CD4-positive, alpha-beta T cell treated with Interferon alpha-2 for 1 hour (primary cell): ENCODE measurements around the gene PJVK.
"Not testable (repeated sequence)": the region's sequence is repeated elsewhere in the genome, so short reads cannot be mapped to it uniquely, and the experiment has no call there.

Source experiments
- DNase-seq, 2 donors: peaks; one replicate each; pipeline ENCODE4 v3.0.0-alpha.2; 2020 to 2022

Gene PJVK

GRCh38 chr2:178450774-178451525, at the start of gene PJVK, which contains the start of gene PRKRA:
PJVK (plus strand) TSS chr2:178451378; CDS start chr2:178453410, 2,032 bp downstream.
PRKRA (minus strand) TSS chr2:178451175; CDS start chr2:178451030, 145 bp downstream.
- DNase-seq: peak; percentile 95 to 96

GRCh38 chr2:178401994-178402437, 49.2 kb upstream of the PJVK start:
- no peak for DNase-seq

- no peak for DNase-seq
Observed at GRCh38 chr2:178403671-178404306, 47.4 kb upstream of the PJVK start.

- no peak for DNase-seq
Observed at GRCh38 chr2:178404368-178404767, 46.8 kb upstream of the PJVK start.

- no peak for DNase-seq
Observed at GRCh38 chr2:178409261-178409660, 41.9 kb upstream of the PJVK start.

- DNase-seq: no peak
Observed at GRCh38 chr2:178412047-178412446, 39.1 kb upstream of the PJVK start.

- not testable (repeated sequence) for DNase-seq
Observed at GRCh38 chr2:178412453-178412852, 38.7 kb upstream of the PJVK start.

- DNase-seq: peak; percentile 75 to 80
Observed at GRCh38 chr2:178413472-178414265, 37.5 kb upstream of the PJVK start.

- DNase-seq: peak; percentile 87 to 89
Observed at GRCh38 chr2:178414266-178415247, 36.6 kb upstream of the PJVK start.

GRCh38 chr2:178415979-178416378, 35.2 kb upstream of the PJVK start:
- DNase-seq: no peak

- no peak for DNase-seq
Observed at GRCh38 chr2:178417916-178418315, 33.3 kb upstream of the PJVK start.

- DNase-seq: no peak
Observed at GRCh38 chr2:178418426-178418825, 32.8 kb upstream of the PJVK start.

- peak in 1 of 2 donors; percentile 5 for DNase-seq
Observed at GRCh38 chr2:178419123-178419522, 32.1 kb upstream of the PJVK start.

- DNase-seq: no peak
Observed at GRCh38 chr2:178420463-178420999, 30.6 kb upstream of the PJVK start.

- DNase-seq: no peak
Observed at GRCh38 chr2:178422097-178422496, 29.1 kb upstream of the PJVK start.

- not testable (repeated sequence) for DNase-seq
Observed at GRCh38 chr2:178423746-178424145, 27.4 kb upstream of the PJVK start.

- no peak for DNase-seq
Observed at GRCh38 chr2:178425255-178425827, 25.8 kb upstream of the PJVK start.

- DNase-seq: no peak
Observed at GRCh38 chr2:178426388-178426787, 24.8 kb upstream of the PJVK start.

- no peak for DNase-seq
Observed at GRCh38 chr2:178427458-178427857, 23.7 kb upstream of the PJVK start.

GRCh38 chr2:178428396-178428806, 22.8 kb upstream of the PJVK start:
- DNase-seq: no peak

GRCh38 chr2:178429336-178429735, 21.8 kb upstream of the PJVK start:
- no peak for DNase-seq
